Stimulated activated CD4-positive, alpha-beta T cell treated with anti-CD3 and anti-CD28 coated beads, Interleukin-4, amount 100 ng/mL, for 24 hours (primary cell): ENCODE results near the gene VANGL2.

ENCODE experiments used
- DNase-seq: peaks from one replicate; pipeline ENCODE4 v3.0.0-alpha.2; 2020

VANGL2 gene

DNA sequence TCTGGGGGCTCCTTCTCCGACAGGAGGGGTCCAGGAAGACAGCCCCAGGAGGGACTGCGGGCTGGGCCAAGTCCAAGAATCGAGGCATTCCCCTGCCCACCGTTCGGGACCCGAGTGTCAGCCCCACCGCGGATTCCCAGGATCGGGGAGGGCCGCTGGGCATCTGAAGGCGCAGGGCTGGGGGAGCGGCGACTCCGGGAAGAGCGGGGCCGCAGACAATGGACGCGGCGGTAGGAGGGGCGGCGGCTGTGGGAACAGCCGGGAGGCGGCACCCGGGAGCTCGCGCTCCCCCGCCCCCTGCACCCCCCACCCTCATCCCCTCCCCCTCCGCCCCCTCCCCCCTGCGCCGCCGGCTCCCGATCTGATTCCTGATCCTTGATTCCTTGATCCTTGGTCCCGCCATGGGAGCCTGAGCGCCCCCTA is at the start of gene VANGL2:
Gene VANGL2 (plus strand): TSS at position 342 of the 423 bp plus-strand sequence. CDS start 15,274 bp downstream, outside the sequence.
- DNase-seq = peak; percentile 32

DNA sequence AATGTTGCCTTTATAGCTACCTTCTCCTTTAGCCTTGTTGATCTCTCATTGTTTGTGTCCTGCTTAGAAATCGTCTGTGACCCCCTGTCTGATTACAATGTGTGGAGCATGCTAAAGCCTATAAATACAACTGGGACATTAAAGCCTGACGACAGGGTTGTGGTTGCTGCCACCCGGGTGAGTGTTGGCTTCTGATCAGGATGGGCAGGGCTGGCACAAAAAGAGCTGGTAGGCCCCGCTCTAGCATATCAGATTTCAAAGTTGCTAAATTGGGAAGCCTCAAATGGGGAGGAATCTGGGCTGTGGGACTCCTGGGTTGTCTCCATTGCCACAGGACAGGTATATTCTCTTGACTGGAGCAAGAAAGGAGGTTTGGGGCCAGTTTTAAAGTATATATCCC is 48.7 kb upstream of the VANGL2 start:
- no peak for DNase-seq

DNA sequence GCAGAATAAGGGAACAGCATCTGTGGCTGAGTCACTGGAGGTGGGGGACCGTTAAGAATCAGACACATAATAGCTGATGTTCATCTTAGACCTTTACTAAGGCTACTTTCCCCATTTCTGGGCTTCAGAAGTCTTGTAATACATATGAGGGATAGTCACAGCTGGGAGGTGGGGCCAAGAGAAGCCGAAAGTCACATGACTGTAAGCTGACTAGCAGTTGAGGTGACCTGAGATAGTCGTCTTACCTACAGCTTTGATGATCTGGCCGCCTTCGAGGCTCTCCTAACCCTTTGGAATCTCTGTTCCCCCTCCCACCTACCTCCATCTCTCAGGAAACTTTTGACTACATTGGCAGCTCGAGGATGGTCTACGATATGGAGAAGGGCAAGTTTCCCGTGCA is 47.8 kb upstream of the VANGL2 start:
- no peak for DNase-seq

- DNase-seq = no peak
Measured at GRCh38 chr1:160353223-160353622, 47.1 kb upstream of the VANGL2 start.

- peak; percentile 24 for DNase-seq
Measured at GRCh38 chr1:160354388-160354985, 45.9 kb upstream of the VANGL2 start.

DNA sequence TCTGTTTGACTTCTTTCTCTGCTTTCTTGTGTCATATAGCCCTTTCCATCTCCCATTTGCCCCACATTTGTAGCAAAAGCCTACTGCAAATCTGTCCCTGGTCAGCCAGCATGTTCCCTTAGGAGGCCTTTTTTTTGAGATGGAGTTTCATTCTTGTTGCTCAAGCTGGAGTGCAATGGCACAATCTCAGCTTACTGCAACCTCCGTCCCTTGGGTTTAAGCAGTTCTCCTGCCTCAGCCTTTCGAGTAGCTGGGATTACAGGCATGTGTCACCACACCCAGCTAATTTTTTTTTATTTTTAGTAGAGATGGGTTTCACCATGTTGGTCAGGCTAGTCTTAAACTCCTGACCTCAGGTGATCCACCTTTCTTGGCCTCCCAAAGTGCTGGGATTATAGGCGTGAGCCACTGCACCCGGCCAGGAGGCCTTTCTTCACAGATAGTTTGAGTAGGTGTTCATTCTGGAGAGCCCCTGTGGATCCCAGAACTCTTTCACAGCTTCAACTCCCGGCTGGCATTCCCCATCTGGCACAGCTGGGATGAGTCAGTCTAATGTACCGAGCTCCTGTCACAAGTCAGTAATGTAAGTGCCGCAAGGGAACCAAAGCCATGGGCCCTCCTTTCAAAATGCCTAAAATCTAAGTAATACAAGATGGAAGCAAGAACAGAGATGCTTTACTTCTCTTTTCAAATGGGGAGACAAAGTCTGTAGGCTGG is 42.9 kb upstream of the VANGL2 start:
- DNase-seq = no peak

DNA sequence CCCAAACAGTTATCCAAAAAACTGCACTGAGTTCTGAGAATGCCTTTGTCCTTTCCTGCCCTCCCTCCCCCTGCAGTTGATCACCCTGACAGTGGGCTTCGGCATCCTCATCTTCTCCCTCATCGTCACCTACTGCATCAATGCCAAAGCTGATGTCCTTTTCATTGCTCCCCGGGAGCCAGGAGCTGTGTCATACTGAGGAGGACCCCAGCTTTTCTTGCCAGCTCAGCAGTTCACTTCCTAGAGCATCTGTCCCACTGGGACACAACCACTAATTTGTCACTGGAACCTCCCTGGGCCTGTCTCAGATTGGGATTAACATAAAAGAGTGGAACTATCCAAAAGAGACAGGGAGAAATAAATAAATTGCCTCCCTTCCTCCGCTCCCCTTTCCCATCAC is 42.3 kb upstream of the VANGL2 start:
- DNase-seq = no peak

GRCh38 chr1:160359559-160360226 is 40.7 kb upstream of the VANGL2 start:
- DNase-seq = no peak

DNA sequence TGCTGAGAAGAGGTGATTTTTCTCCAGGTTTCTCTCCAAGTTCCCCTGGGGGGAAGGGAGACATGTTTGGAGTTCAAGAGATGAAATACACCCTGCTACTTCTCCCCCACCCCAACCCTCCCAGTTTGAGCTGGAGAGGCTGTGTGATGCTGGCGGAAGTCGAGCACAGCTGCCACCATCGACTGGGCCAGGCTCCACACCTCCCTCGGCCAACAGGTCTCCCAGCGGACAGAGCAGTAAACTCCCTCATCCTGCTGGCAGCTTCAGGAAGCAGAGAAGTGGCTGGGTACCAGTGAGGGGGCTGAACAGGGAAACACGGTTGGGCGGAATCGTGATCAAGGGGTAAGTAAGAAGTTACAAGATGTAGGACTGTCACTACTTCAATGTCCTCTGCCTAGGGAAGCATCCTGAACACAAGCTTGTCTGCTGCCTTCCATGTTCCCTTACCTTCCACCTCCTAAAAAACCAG is 40.1 kb upstream of the VANGL2 start:
- no peak for DNase-seq

DNA sequence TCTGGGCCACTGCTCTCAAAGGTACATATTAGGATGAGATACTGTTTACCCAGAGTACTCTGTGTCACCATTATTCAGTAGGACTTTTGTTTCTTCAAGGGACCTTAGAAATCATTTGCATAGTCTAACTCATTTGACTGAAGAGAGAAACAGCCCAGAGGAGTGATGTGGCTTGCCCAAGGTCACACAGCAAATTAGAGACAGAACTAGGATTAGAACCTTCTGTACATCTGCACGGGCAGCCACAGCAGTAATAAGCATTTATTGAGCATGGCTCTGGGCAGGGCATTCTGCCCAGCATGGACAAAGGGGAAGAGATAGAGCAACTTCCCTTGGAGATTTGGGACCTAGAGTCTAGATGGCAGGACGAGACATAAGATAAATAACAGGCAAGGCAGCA is 39.2 kb upstream of the VANGL2 start:
- DNase-seq = no peak

DNA sequence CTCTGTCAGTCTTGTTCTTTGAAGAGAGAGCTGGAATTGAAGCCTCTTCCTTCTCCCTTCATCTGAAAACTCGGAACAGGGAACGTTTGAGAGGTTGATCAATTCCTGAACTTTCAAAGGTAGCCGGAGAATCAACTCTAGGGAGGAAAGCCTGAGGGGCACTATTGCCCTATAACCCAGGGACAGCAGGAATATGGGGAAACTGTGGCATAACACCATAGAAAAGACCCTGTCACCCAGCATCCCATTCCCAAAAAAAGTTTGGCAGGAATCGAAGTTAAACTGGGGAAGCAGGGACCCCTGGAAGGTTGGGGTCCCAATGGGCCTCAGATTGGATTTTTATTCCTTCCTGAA is 38.6 kb upstream of the VANGL2 start:
- DNase-seq = no peak

DNA sequence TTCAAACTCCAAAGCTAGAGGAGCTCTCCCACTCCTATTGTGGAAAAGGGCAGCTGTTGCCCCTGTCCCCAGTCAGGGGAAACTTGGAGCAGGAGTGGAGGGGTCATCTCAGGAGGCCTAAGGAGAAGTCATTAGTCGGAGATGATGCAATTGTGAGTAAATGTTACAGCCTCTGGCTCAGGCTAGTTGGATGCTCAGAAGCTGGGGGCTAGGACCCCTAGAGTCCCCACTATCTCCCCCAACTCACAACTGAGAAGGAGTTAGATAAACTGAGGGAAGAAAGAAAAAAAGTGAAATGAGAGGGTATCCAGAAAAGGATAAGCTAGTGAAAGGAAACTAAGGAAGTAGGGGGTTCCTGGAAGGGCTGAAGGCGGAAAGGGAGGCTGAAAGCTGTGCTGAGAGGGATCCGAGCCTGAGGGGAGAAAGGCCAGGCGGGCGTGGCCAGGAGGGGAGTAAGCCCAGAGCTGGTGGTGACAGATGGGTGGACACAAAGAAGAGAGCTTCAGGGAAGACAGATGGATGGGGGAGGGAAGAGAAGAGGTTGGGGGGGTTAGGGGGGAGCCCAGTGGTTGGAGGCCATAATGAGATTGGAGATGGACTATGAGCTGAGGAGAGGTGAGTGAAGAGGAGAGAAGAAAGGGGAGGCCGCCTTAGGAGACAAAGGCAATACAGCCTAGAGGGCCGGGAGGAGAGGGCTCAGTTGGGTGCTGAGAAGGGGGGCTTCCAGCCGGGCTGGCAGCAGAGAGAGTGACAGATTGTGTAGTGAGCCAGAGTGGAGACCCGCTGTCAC is 38.0 kb upstream of the VANGL2 start:
- DNase-seq = no peak

- DNase-seq = no peak
Measured at GRCh38 chr1:160363010-160363409, 37.4 kb upstream of the VANGL2 start.

- DNase-seq = no peak
Measured at GRCh38 chr1:160363951-160364735, 36.2 kb upstream of the VANGL2 start.

- DNase-seq = no peak
Measured at GRCh38 chr1:160365325-160365724, 35.0 kb upstream of the VANGL2 start.

DNA sequence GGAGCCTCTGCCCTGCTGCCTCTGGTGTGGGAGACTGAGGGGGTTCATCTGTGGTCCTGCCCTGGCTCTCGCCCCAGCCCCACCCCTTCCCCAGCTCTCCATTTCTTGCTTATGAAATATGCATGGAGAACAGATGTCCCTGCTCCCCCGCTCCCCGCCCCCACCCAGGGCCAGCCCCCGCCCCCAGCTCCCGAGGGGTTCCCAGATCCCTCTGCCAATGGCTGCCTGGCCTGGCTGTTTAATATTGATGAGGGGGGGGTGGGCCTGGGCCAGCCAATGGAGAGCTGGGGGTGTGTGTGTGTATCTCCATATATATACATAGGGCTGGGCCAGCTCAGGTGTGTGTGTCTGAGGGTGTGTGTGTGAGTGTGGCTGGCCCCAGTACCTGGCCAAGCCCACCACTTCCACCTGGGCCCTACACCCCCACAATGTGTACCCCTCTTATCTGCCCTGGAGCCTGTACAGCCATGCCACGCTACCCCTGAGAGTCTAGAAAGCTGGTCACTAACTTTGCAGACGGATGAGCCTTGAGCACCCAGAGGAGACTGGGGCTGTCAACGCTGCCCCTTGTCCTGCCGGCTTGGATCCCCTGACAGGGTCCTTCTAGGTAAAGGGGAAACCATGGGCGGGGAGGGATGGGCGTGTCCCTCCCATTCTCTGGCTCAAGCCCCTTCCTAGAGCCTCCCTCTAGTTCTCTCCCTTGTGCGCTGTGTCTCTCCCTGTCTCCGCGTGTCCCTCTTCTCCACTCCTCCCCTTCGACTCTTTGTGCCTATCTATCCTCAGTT is 33.4 kb upstream of the VANGL2 start, which contains the start of gene NHLH1:
Gene NHLH1 (plus strand): TSS at position 341 of the 785 bp plus-strand sequence. CDS start 3,661 bp downstream, outside the sequence.
- no peak for DNase-seq

- no peak for DNase-seq
Measured at GRCh38 chr1:160367516-160367900, 32.9 kb upstream of the VANGL2 start.

DNA sequence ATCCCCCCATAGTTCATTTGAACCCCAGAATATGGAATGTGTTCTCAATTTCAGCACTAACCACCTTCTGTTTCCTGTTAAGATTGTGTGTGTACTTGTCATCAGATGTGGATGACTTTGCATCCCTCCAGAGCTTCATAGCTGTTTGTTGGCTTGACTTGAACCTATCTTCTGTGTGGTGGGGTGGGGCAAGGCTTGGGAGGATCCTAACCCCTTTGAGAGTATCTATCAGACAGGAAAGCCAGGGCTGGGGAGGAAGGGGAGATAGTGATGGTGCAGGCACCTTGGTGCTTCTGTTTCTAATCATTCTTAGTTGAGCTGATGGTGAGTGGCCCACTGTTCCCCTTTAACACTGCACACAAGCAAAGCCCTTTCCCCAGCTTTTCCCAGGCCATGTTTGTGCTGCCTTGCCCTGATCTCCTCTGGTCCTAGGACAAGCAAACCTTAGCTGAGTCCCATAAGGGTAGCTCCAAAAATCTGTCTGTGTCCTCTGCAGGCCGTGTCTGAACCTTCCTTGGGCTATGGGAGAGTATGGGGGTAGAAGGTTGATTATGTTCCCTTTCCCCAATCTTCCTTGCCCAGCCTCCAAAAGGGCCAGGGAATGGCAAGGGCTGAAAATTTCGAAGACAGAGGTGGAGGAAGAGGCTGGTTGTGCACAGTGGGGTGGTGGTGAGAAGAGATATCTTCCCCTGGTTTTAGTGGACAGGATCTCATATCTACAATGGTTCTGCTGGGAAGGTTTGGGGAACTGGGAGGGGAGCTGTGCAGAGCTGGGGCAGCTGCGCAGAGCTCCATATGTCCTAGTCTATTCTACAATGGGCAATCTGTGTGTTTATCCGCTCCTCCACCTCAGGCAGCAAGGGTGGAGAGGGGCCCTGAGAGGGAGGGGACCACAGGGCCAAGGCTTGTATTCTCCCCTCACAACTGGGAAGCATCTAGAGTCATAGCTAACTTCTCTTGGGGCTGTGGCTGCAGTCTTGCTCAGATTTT is 32.1 kb upstream of the VANGL2 start:
- no peak for DNase-seq

DNA sequence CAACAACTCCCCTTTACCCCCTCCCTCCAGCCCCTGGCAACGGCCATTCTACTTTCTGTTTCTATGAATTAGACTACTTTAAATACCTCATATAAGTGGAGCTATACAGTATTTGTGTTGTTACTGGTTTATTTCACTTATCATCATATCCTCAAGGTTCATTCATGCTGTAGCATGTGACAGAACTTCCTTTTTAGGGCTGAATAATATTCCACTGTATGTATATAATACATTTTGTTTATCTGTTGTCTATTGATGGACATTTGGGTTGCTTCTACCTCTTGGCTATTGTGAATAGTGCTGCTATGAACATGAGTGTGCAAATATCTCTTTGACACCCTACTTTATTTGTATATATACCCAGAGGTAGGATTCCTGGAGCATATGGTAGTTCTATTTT is 31.3 kb upstream of the VANGL2 start:
- DNase-seq = no peak
